ENCODE measurements around the gene LRRC37B.
A peak's percentile ranks its signal among the peaks of the same experiment; 100 is the strongest.
"Not testable (repeated sequence)": the region's sequence is repeated elsewhere in the genome, so short reads cannot be mapped to it uniquely, and the experiment has no call there.

Gene LRRC37B

DNA sequence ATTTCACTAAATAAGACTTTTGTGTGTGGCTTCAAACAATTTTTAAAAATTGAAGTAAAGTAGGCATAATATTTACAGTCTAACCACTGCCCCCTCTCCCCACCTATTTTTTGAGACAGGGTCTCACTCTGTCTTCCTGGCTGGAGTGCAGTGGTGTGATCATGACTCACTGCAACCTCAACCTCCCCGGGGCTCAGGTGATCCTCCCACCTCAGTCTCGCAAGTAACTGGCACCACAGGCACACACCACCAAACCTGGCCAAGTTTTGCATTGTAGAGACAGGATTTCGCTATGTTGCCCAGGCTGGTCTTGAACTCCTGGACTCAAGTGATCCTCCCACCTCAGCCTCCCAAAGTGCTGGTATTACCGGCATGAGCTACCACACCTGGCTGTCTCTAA lies 47.8 kb downstream of the LRRC37B start:
- not testable (repeated sequence) for H3K4me3 ChIP-seq (ENCODE audit: low read length); H2AFZ ChIP-seq (ENCODE audit: low read length); H3K36me3 ChIP-seq (replicated peaks; ENCODE audit: insufficient read depth, low read length); H3K9ac ChIP-seq (ENCODE audit: low read length); H4K20me1 ChIP-seq (ENCODE audit: insufficient read depth, low read length); H3F3A ChIP-seq (ENCODE audit: insufficient read depth, low read length); H3K27me3 ChIP-seq (replicated peaks; ENCODE audit: insufficient read depth, low read length); H3K27ac ChIP-seq (ENCODE audit: low read length); H3K4me2 ChIP-seq (ENCODE audit: low read depth, low read length); DNase-seq; H3K4me1 ChIP-seq (ENCODE audit: low read length); H3K79me2 ChIP-seq (ENCODE audit: low read length); H3K9me3 ChIP-seq (replicated peaks; ENCODE audit: insufficient read depth, low read length); H3K9me2 ChIP-seq (replicated peaks; ENCODE audit: insufficient read depth, low read length)

DNA sequence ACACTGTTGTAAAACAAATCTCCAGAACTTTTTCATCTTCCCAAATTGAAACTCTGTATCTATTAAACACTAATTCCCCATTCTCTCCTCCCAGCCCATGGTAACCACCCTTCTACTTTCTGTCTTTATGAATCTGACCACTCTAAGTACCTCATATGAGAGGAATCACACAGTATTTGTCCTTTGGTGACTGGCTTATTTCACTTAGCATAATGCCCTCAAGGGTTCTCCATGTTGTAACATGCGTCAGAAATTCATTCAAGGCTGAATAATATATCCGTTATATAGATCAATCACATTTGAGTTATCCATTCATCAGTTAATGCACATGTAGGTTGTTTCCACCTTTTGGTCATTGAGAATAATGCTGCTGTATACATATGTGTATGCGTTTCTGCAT lies 48.2 kb downstream of the LRRC37B start:
- not testable (repeated sequence) for H2AFZ ChIP-seq (ENCODE audit: low read length); H3K4me2 ChIP-seq (ENCODE audit: low read depth, low read length); H3K4me1 ChIP-seq (ENCODE audit: low read length); H4K20me1 ChIP-seq (ENCODE audit: insufficient read depth, low read length); H3F3A ChIP-seq (ENCODE audit: insufficient read depth, low read length); H3K9me2 ChIP-seq (replicated peaks; ENCODE audit: insufficient read depth, low read length); H3K9ac ChIP-seq (ENCODE audit: low read length); H3K4me3 ChIP-seq (ENCODE audit: low read length); H3K27me3 ChIP-seq (replicated peaks; ENCODE audit: insufficient read depth, low read length); H3K9me3 ChIP-seq (replicated peaks; ENCODE audit: insufficient read depth, low read length); H3K36me3 ChIP-seq (replicated peaks; ENCODE audit: insufficient read depth, low read length); DNase-seq; H3K27ac ChIP-seq (ENCODE audit: low read length); H3K79me2 ChIP-seq (ENCODE audit: low read length)

DNA sequence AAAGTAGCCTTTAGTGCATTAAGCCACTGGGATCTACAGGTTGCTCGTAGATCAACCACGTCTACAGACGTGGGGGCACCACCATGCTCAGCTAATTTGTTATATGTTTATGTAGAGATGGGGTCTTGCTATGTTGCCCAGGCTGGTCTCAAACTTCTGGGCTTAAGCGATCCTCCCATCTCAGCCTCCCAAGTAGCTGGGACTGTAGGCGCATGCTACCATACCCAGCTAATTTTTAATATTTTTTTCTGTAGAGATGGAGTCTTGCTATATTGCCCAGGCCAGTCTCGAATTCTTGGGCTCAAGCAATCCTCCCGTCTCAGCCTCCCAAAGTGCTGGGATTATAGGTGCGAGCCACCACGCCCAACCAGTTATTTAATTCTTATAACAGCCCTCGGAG lies 49.3 kb downstream of the LRRC37B start:
- not testable (repeated sequence) for DNase-seq; H3K27me3 ChIP-seq (replicated peaks; ENCODE audit: insufficient read depth, low read length); H3K79me2 ChIP-seq (ENCODE audit: low read length); H4K20me1 ChIP-seq (ENCODE audit: insufficient read depth, low read length); H3K4me3 ChIP-seq (ENCODE audit: low read length); H3K9me2 ChIP-seq (replicated peaks; ENCODE audit: insufficient read depth, low read length); H3K4me1 ChIP-seq (ENCODE audit: low read length); H3K9ac ChIP-seq (ENCODE audit: low read length); H3K4me2 ChIP-seq (ENCODE audit: low read depth, low read length); H2AFZ ChIP-seq (ENCODE audit: low read length); H3K9me3 ChIP-seq (replicated peaks; ENCODE audit: insufficient read depth, low read length); H3K36me3 ChIP-seq (replicated peaks; ENCODE audit: insufficient read depth, low read length); H3K27ac ChIP-seq (ENCODE audit: low read length); H3F3A ChIP-seq (ENCODE audit: insufficient read depth, low read length)

DNA sequence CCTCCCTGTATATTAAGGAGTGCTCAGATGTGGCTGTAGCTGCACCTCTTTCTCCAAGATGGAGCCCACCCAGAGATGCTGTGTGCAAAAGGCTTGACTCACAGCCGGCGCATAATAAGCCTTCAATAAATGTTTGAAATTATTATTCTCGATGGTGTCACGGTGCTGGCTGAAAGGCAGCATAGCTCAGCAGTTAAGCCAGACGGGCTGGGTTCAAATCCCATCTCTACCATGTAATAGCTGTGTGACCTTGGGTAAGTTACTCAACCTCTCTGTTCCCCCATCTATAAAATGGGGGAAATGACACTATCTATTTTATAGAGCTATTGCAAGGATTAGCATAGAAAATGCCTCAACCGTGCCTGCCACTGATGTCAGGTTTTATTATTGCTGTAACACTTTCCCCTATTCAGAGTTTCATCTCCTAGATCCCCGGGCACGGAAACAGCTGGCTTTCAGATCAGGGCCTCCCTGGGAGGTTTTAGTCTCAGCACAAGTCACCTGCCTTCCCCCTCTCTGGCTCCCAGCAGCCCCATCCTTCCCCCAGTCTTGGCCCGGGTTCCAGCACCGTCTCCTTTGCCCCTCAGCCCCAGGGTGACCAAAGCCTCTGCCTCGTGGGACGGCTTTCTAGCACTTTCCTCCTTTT lies 50.4 kb downstream of the LRRC37B start:
- not testable (repeated sequence) for H2AFZ ChIP-seq (ENCODE audit: low read length); H3K9ac ChIP-seq (ENCODE audit: low read length); H3K4me1 ChIP-seq (ENCODE audit: low read length); H3K27me3 ChIP-seq (replicated peaks; ENCODE audit: insufficient read depth, low read length); H3K9me2 ChIP-seq (replicated peaks; ENCODE audit: insufficient read depth, low read length); H3K9me3 ChIP-seq (replicated peaks; ENCODE audit: insufficient read depth, low read length); H3K79me2 ChIP-seq (ENCODE audit: low read length); H3K4me3 ChIP-seq (ENCODE audit: low read length); H3K4me2 ChIP-seq (ENCODE audit: low read depth, low read length); H3K36me3 ChIP-seq (replicated peaks; ENCODE audit: insufficient read depth, low read length); H3F3A ChIP-seq (ENCODE audit: insufficient read depth, low read length); H4K20me1 ChIP-seq (ENCODE audit: insufficient read depth, low read length); H3K27ac ChIP-seq (ENCODE audit: low read length)
- DNase-seq: peak; percentile 13

DNA sequence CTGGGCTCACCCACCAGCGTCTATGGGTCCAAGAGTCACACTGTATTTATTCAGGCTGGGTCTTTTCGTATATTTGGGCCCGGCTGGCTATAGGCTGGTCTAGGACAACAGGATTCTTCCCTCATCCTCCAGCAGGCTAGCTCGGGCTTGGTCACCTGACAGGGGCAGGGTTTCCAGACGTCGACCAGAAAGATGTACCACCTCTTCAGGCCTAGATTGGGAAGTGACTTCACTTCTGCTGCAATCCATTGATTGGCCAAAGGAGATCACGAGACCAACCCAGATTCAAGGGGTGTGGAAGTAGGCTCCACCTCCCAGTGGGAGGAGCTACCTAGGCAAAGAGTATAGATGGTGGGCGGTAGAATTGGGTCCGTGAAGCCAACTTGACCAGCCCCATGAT lies 53.5 kb downstream of the LRRC37B start:
- not testable (repeated sequence) for H3K9ac ChIP-seq (ENCODE audit: low read length); DNase-seq; H3F3A ChIP-seq (ENCODE audit: insufficient read depth, low read length); H4K20me1 ChIP-seq (ENCODE audit: insufficient read depth, low read length); H3K9me2 ChIP-seq (replicated peaks; ENCODE audit: insufficient read depth, low read length); H3K4me1 ChIP-seq (ENCODE audit: low read length); H3K36me3 ChIP-seq (replicated peaks; ENCODE audit: insufficient read depth, low read length); H3K4me3 ChIP-seq (ENCODE audit: low read length); H3K4me2 ChIP-seq (ENCODE audit: low read depth, low read length); H3K27me3 ChIP-seq (replicated peaks; ENCODE audit: insufficient read depth, low read length); H2AFZ ChIP-seq (ENCODE audit: low read length); H3K27ac ChIP-seq (ENCODE audit: low read length); H3K79me2 ChIP-seq (ENCODE audit: low read length); H3K9me3 ChIP-seq (replicated peaks; ENCODE audit: insufficient read depth, low read length)

DNA sequence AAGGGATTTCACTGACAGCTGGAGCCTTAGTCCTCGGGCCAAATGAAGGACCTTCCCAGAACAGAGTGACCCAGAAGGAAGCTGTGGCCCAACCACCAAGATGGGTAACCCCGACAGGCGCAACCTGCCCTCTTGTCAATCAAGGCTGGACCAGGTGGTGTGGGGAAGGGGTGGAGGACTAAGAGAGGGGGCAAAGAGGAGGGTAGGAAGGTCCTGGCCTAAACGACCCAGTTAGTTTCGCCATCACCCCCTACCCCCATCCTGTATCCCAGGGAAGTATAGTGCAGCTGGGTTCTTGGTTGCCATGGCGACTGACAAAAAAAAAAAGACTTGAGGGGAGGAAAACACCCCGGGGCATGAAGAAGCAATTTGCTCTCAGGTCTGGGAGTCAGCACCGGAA lies 54.7 kb downstream of the LRRC37B start:
- not testable (repeated sequence) for H3K27ac ChIP-seq (ENCODE audit: low read length); H3K9me2 ChIP-seq (replicated peaks; ENCODE audit: insufficient read depth, low read length); H3K27me3 ChIP-seq (replicated peaks; ENCODE audit: insufficient read depth, low read length); H4K20me1 ChIP-seq (ENCODE audit: insufficient read depth, low read length); H3K9ac ChIP-seq (ENCODE audit: low read length); H3K9me3 ChIP-seq (replicated peaks; ENCODE audit: insufficient read depth, low read length); DNase-seq; H2AFZ ChIP-seq (ENCODE audit: low read length); H3K36me3 ChIP-seq (replicated peaks; ENCODE audit: insufficient read depth, low read length); H3K4me1 ChIP-seq (ENCODE audit: low read length); H3F3A ChIP-seq (ENCODE audit: insufficient read depth, low read length); H3K79me2 ChIP-seq (ENCODE audit: low read length); H3K4me3 ChIP-seq (ENCODE audit: low read length); H3K4me2 ChIP-seq (ENCODE audit: low read depth, low read length)

DNA sequence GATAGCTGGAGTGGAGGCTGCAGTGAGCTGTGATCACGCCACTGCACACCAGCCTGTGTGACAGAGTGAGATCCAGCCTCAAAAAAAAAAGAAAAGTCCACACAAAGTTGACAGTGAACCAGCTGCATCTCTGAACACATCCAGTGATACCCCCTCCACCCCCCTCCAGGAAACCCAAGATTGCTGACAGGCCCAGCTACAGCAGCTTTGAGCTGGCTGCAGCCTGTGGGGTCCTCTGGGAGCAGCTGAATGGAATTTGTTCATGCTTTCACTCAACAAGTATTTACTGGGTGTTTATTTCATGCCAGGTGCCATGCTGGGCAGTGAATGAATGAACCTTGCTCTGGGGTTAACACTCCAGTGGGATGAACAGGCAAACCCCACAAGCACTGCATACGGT lies 56.9 kb downstream of the LRRC37B start:
- not testable (repeated sequence) for H3K4me3 ChIP-seq (ENCODE audit: low read length); H3K9ac ChIP-seq (ENCODE audit: low read length); H3K27ac ChIP-seq (ENCODE audit: low read length); H3K27me3 ChIP-seq (replicated peaks; ENCODE audit: insufficient read depth, low read length); H3F3A ChIP-seq (ENCODE audit: insufficient read depth, low read length); H3K9me3 ChIP-seq (replicated peaks; ENCODE audit: insufficient read depth, low read length); H2AFZ ChIP-seq (ENCODE audit: low read length); H4K20me1 ChIP-seq (ENCODE audit: insufficient read depth, low read length); H3K9me2 ChIP-seq (replicated peaks; ENCODE audit: insufficient read depth, low read length); DNase-seq; H3K4me1 ChIP-seq (ENCODE audit: low read length); H3K79me2 ChIP-seq (ENCODE audit: low read length); H3K36me3 ChIP-seq (replicated peaks; ENCODE audit: insufficient read depth, low read length); H3K4me2 ChIP-seq (ENCODE audit: low read depth, low read length)

DNA sequence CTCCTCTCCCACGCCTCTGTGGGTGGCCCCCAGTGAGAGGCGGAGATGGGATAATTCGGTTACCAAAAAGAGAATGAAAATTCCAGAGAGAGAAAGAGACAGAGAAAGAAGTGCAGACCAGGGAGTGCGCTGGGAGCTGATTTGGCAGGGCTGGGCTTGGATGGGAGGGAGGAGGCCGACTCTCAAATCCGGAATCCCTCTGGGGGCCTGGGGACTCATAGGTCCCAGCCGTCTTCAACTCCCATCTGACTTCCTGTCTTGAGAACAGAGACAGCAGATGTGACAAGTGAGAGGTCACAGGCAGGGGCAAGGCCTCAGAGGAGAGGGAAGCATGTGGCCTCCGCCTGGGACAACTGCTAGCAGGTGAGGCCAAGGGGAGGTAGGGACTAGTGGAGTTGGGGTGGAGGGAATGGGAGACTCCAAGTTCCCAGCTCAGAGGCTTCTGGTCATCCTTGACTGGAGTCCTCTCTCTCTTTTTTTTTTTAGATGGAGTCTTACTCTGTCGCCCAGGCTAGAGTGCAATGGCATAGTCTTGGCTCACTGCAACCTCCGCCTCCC lies 59.0 kb downstream of the LRRC37B start:
- H3K36me3 ChIP-seq (replicated peaks; ENCODE audit: insufficient read depth, low read length); H3F3A ChIP-seq (ENCODE audit: insufficient read depth, low read length); H3K9ac ChIP-seq (ENCODE audit: low read length); H3K9me2 ChIP-seq (replicated peaks; ENCODE audit: insufficient read depth, low read length); H3K79me2 ChIP-seq (ENCODE audit: low read length); H2AFZ ChIP-seq (ENCODE audit: low read length); H3K4me2 ChIP-seq (ENCODE audit: low read depth, low read length); H3K27me3 ChIP-seq (replicated peaks; ENCODE audit: insufficient read depth, low read length); H3K9me3 ChIP-seq (replicated peaks; ENCODE audit: insufficient read depth, low read length); DNase-seq; H3K27ac ChIP-seq (ENCODE audit: low read length); H4K20me1 ChIP-seq (ENCODE audit: insufficient read depth, low read length); H3K4me3 ChIP-seq (ENCODE audit: low read length); H3K4me1 ChIP-seq (ENCODE audit: low read length): not testable (repeated sequence)
